Left forelimb (tissue), 1 donor: ENCODE results near the gene SRPRB.

Experiments
- DNase-seq: peaks from one replicate; pipeline ENCODE4 v3.0.0-alpha.2; 2018; ENCODE audit warnings: low spot score

SRPRB gene

DNA sequence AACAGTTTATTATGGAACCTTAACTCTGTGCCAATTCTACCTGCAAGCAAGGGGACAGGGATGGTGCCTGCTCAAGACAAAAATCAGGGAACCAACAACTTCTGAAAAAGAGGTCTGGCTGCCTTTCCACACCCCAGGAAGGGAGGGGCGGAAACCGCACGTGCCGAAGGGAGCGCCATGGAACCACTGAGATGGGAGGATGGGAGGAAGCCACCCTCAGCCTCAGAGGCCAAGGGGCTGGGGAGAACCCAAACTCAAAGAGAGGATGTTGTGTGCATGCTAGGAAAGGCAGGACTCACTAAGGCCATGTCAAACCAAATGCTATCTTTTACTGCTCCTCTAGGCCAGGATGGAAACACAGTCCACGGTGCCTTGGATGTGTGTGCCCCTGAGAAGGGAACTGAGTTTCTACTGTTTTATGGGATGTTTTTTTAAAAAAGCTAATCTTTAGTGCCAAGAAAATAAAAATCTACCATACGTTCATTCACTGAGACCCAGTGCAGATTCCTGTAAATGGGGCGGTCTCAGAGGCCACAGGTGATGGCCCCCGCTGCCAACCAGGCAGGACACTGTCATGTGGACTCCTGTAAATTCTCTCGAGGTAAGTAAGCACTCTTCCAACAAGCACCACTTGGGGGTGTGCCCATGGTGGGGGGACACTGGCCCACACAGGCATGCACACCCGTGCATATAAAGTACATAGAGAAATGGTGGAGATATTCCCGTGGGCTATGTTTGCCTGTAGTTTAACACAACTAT is 20.5 kb downstream of the SRPRB start:
- DNase-seq, result no peak

DNA sequence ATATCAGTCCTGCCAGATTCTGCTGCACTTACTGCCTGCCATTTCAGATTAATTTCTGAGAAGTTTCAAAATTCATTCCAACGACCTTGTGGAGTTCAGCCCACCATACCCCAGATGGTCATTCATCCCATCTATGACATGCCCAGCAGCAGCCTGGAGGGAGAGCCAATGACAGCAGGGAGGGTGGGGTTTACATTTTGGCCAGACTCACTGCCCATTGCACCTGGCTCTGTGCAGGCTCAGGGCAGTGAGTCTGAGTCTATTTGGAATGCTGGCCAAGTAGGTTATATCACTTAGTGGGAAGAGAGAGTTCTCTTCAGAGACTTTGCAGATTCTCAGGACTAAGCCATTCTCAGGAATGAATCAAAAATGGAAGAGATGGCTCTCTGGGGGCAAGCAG is 21.5 kb downstream of the SRPRB start:
- DNase-seq, result no peak

GRCh38 chr3:133827684-133828083 is 22.1 kb downstream of the SRPRB start:
- DNase-seq, result no peak

DNA sequence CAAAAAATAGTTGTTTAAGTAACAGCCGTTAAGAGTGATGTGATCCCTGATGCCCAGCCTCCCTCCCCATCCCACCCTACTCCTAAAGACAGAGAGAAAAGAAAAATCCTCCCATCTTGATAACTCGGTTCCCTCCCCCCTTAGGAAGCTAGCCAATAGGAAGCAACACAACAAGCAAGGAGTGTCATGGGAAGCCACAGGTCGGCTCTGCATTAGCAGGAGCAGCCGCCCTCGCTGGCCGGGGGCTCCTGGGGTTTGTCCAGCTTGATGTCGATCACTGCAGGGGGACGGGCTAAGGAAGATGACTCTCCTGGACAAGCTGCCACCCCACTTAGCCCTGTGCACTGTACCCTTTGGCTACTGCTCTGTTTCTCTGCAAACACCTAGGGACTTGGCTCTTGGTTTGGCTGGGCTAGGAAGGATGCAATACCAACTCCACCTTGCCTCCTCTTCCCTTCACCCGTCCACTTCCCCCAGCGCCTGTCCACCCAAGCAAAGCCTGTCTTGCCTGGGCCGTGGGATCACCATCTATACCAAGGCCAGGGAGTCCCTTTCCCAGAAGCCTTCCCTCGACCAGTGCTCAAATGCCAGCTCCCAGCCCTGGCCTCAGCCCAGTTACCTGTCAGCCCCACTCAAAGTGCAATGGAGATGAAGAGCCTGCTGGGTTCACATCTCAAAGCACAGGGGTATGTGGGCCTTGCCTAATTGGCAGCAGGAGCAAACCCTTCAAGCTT is 23.1 kb downstream of the SRPRB start:
- DNase-seq, result peak; percentile 58

DNA sequence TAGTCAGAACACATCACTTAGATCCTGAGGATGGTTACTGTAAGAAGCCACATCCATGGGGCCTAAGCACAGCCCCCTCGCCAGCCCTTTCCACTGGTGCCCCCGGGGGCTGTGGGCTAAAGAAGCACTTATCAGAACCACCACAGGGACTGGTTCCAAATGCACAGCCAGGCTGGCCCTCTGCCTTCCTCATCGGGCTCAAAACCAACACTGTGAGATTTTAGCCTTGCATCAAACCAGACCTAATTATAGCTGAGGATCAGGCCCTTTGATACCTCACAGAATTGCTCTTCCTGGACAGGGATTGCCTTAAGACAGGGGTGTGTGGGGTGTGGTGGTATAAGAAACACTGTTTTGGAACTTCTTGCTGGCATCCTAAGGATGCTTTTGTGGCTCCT is 23.7 kb downstream of the SRPRB start:
- DNase-seq, result peak; percentile 22

GRCh38 chr3:133830071-133830470 is 24.5 kb downstream of the SRPRB start:
- peak; percentile 34 for DNase-seq

DNA sequence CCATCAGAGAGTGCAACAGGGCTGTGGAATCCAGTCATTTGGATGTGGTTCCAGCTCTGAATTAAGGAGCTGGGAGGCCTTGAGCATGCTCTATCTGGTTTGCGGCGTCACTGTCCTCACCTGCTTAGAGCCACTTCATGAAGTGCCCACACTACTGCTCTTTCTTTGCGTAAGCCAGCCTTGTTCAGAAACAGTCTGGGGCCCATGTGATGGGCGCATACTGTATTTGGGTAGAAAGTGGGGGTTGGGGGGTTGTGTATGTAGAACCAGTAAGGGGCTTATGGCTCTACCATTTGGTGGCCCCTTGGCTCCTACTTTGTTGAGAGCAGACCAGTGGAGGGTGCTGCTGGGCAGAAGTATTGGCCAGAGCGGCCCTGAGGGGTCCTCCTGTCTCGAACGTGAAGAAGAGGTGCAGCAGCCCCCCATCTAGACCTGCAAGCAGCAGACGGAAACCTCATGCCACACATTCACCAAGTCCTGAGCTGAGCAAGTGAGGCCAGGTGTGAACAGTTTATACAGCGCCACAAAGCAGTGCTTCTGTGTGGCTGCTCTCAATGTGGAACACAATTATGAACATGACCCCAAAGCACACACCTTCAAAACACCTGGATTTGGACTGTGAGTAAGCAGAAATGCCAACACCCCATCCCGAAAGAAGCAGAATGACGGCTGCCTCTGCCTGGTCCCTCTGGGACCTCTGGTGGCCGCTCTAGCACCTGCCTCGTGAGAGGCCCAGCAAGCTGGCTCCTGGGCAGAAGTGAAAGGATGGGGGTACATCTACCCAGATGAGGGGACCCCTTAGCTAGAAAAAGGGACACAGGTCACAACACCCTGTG is 26.6 kb downstream of the SRPRB start:
- peak; percentile 15 for DNase-seq

DNA sequence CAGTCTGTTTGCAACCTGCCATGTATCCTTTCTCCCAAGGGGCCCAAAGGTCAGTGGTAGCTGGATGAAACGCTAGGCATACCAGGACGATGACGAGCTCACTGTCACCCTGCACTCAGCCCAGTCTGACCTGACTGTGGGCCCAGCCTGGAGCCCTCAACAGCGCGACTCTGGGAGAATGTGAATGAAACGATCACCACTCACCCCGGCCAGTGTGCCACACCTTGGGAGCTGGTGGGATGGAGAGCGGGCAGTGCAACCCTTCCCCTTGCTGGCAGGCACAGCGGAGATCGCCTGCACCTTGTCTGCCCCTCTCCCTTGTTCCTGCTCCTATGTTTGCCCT is 27.2 kb downstream of the SRPRB start:
- DNase-seq, result no peak

DNA sequence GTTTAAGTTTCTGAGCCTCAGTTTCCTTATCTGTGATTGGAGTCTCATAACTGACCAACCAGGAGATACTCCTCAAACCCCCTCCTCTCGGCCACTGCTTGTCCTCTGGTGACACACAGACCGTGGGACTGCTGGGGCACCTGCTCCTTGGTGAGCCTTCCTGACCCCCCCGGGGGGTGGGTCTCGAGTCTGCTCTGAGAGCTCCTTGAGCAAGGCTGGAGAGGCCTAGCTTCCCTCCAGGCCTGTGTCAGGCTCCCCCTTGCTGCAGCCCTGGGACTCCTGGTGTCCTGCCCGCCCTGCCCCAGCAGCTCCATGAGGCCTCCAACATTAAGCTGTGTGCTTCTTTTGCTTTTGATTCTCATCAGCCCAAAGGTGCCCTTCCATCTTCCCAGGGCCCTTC is 27.7 kb downstream of the SRPRB start:
- peak; percentile 34 for DNase-seq

DNA sequence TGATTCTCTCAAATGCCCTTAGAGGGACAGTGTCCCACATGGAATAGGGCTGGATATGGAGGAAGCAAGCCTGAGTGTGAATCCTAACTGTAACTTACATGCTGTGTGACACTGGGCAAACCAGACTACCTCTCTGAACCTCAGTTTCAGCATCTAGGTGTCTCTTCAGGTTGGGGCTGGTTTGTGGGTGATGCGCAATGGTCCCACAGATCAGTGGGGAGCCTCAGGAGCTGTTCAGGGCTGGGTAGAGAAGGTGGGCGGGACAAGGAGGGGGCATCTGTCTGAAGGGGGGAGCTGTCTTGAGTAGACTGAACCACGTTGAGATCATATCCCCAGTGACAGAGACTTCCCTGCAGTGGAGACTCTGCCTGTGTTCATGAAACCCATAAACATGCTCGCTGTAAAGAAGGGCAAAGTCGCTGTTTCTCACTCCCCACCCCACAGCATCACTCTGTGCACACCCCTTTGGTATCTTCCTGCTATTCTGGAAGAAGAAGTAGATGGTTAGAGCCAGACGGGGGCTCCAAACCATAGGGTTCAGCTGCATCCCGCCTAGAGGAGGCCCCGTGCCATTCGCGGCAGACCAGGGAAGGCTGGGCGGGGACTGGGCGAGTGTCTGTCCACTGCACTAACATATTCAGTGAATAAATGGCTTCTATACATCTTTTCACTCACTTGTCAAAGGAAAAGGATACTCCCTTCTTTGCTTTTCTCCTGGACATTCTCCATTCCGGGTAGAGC is 28.4 kb downstream of the SRPRB start:
- DNase-seq, result peak; percentile 37

- DNase-seq, result peak; percentile 30
Measured at GRCh38 chr3:133834621-133835417, 29.2 kb downstream of the SRPRB start.

GRCh38 chr3:133835418-133835743 is 29.8 kb downstream of the SRPRB start:
- DNase-seq, result peak; percentile 37

DNA sequence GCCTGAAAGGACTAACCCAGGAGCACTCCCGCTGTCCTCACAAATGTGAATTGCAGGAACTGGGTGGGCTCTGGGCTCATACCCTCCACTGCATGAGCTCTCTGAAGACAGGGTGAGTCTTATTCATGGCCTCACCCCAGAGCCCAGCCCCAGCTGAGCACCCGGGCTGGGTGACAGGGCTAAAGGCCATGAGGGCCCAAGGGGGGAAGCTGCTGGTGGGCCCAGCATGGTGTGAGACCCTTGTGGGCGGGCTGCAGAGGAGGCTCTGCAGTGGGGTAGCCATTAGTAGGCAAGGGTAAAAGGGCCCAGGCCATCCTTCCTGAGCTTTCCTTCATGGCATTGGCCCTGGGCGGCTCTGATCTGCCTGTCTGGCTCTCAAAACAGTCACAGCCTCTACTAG is 30.3 kb downstream of the SRPRB start:
- no peak for DNase-seq

- peak; percentile 41 for DNase-seq
Measured at GRCh38 chr3:133836497-133837158, 31.0 kb downstream of the SRPRB start.

DNA sequence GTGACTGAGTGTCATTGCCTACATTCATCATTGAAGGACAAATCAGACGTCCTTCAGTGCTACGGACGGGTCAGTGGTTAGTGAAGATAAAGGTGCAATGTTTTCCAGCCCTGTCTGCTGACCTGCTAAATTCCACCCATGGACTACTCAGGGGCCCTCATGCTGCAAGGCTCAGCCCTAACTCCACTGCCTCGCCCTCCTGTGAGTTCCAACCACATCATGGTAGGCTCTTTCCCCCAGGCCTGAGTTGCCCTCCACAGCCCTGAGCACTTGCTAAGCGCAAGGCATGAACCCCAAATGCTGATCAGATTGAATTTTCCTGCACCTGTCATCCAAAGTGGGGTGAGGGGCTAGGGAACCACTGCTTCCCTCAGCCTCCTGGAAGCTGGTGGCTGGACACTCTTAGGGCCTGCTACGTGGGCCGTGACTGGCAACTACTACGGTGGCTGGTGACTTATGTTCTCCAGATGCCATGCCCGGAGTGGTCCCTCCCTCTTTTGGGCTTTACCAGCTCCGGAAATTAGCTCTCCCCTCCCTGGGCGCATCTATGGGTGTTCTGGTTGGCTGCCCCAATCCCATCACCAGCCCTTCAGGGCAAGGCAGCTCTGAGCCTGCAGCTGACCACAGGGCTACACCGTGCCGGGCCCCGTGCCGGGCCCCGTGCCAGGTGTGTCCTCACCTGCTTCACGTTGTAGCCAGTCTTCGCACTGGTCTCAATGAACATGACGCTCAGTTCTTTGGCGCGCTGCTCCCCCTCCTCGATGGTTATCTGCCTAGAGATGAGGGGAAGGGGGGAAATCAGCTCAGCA is 32.1 kb downstream of the SRPRB start:
- peak; percentile 12 for DNase-seq

DNA sequence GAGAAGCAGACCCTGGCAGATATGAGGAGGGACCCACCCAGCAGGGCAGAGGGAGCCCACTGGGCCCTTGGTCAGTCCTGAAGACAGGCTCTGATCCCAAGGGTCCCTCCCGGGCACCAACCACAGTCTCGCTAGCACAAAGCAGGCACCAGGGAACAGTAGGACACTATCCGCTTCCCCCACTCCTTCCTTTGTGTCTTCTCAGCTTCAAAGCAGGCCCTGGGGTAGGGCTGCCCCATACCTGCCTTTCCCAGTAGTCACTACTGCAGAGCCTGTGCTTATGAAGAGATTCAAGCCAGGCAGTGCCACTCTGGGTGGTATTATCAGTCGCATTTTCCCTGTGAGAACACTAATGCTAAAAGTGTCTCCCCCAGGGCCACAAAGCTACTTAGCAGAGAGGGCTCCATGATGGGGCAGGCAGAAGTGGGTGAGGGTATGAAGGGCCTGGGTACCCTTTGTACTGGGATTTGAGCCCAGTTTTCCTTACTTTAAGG is 32.7 kb downstream of the SRPRB start:
- DNase-seq, result no peak

GRCh38 chr3:133838916-133839800 is 33.5 kb downstream of the SRPRB start:
- DNase-seq, result no peak

- DNase-seq, result no peak
Measured at GRCh38 chr3:133840055-133840737, 34.6 kb downstream of the SRPRB start.
